GM18867 (cell line): ENCODE results near the gene FOXL2NB.

Source experiments
- ATAC-seq: cut with Tn5 transposase; IDR thresholded peaks from one replicate; pipeline ENCODE4 v1.9.1; 2021; ENCODE audit warnings: mild to moderate bottlenecking, moderate library complexity; ENCODE audit not compliant: unreplicated experiment

The FOXL2NB gene

DNA sequence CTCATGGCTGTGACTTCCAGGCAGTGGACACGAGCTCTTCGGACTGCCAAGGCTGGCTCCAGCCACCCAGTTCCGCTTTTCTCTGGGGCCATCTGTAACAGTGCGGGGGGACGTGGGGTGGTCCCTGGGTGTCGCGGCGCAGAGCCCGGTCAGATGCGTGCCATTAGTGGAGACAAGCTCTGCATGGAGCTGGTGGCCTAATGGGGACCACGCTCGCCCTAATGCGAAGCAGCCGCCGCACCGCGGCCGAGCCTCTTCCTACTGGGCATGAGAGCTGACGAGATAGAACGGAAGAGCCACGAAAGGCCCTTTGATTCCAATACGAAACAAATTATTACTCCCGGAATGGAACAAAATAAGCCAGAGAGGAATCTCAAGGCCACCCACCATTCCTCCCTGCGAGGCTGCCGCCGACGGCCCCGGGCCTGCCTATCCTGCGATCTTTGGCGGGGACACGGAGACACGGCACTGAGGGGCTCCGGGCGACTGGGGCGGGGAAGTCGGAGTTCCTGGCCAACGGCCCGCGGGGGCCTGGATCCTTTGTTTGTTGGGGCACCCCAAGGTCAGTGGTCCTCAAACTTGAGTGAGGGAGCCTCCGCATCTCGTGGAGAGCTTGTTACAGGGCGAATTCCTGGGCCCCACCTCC is 18.2 kb upstream of the FOXL2NB start:
- no peak for ATAC-seq

DNA sequence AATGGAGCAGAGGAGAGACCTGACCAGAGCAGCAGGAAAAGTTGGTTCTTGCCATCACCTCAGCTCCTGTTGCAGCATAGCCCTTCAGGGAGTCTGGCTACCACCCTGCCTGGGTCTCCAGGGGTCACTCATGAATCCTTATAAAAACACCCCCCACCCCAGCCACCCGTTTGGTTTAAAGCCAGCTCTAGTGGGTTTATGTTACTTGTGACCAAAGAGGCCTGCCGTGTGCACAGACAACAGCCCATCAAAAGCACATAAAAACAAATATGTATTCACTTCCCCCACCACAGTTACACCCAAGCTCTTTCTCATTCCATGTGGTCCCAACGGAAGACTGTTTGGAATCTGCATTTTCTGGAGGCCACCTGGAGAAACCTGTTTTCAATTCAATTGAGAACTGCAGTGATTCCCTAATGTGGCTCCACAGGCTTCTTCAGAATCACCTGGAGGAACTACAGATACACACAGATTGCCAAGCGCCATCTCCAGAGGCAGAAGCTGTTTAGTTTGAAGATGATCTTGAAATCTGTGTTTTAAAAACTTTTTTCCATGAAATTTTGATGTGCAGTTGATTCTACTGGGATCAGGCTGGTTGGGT is 13.8 kb upstream of the FOXL2NB start:
- no peak for ATAC-seq

DNA sequence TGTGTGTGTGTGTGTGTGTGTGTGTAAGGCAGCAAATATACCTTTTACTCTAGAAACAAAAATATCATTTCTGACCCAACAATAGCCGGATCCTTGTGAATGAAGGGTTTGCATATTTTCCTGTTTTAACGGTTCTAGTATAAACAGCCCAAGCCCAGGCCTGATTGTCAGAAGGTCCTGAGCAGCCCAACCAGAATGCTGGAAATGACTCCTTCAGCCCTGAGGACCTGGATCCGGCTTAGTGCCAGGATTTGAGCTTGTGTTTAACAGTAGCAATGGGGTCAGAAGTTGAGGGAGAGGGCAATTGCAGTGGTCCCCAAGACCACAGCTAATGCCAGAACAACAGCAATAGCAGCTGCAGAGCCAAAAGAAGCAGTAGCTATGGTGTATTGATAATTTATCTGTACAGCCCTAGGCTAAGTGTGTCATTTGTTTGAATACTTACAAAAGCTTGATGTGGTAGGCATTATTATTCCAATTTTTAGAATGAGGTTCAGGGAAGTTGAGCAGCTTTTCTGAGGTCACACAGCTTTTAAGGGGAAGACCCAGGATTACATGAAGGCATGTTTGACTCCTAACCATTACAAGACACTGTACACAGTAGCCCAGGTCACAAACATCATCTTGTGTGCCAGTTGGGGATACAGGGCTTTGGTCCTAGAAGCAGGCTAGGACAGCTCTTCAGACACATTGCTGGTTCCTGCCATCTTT is 12.9 kb upstream of the FOXL2NB start:
- ATAC-seq, result no peak

DNA sequence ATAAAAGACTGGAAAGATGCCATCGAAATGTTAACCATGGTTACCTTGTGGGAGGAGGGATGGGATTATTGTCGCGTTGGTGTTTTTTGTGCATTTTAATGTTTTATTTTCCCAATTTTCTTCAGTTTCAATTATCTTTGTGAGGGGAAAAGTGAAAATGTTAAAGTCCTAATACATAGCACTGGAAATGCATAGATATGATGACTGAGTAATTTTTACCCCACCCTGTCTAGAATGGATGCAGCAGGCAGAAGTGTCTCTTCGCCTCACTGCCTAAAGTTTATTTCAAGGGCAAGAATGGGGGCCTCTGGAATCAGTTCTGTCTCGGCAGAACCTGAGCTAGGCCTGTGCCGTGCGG is 11.5 kb upstream of the FOXL2NB start:
- no peak for ATAC-seq

DNA sequence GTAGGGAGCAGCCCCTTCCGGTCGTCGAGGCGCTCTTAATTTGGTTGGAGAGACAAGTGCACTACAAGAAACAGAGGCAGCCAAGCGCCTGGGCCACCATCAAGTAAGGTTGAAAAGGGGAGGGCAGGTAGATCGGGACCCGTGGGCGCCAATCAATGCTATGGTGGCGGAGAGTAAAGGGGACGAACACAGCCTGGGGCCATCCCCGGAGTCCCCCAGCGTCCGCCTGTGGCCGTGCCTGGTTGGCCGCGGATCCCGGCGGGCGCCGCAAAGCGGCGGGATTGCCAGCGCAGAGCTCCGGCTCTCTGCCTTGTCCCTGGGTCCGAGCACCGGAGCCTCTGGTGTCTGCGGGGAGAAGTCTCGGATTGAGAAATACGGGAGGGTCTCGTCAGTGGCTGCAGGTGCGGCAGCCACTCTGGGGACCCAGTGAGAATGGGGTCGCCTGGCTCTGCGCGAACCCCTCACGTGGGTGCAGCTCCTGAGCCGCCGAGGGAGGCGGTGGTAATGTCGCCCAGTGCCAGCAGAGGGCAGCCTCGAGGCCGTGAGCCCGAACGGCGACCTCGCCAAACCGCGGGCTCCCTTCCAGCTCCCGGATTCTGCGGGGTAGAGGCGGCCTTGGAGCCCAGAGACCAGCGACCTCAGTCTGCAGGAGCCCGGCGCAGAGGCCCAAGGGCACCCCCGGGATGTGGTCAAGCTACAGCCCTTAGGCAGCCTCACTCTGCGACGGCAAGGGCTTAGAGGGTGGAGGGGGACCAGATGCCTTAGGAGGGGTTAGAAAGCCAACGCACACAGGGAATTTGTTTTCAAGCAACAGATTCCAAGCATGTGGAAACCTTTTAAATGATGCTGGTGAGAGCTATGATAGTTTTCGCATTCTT is 10.9 kb upstream of the FOXL2NB start:
- peak; percentile 82 for ATAC-seq

DNA sequence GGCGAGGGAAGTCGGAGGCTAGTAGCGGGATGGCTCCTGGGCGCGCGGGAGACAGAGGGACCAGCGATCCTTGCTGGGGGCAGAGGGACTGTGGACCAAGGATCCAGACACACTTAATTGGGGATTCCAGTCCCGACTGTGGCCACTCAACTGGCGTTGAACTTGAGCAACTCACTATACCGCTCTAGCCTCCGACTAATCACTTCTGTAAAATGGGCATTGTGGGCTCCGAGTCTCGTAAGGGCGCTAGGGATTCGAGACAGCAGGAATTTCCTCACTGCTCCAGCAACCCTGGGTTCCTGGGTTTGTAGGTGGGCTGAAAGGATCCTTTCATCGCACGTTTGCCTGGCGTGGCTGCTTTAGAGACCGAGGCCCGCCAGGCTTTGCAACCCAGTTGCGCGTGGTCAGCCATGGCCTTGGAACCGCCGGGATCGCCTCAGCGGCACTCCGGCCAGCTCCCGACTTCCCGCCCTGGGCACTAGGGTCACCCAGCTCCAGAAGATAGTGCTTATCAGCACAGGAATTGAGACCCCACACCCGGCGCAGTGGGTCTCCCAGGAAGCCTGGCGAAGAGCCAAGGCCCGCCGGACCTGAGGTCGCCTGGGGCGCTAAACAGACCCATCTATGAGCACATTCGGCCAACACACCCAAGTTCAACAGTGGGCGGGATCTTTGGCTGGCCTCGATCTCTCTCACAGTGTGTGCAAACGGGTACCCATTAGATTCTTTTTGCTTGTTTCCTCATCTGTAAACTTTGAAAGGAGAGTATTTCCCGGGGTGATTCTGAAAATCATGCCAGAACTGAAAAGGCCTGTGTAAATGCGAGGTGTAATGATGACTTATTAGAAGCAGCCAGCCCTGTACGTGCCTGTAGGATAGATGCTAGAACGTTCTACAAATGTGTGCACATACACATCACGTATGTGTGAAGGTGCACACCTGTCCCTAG is 10.0 kb upstream of the FOXL2NB start:
- no peak for ATAC-seq

DNA sequence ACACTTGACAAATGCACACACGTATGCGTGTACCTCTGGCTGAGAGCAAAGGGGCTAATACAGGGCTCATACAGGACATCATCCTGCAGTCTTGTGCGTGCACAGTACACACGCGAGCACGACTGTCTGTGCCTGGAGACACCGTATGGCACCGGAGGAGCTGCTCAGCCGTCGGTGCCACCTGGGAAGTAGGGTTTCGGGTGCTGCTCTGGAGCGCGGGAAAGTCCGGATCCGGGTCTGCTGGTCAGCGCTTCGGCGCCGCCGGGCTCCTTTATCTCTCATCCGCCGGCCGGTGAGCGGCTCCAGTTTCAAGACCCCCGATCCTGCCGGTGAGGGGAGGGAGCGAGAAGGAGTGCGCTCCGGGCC is 9.3 kb upstream of the FOXL2NB start:
- ATAC-seq, result no peak

DNA sequence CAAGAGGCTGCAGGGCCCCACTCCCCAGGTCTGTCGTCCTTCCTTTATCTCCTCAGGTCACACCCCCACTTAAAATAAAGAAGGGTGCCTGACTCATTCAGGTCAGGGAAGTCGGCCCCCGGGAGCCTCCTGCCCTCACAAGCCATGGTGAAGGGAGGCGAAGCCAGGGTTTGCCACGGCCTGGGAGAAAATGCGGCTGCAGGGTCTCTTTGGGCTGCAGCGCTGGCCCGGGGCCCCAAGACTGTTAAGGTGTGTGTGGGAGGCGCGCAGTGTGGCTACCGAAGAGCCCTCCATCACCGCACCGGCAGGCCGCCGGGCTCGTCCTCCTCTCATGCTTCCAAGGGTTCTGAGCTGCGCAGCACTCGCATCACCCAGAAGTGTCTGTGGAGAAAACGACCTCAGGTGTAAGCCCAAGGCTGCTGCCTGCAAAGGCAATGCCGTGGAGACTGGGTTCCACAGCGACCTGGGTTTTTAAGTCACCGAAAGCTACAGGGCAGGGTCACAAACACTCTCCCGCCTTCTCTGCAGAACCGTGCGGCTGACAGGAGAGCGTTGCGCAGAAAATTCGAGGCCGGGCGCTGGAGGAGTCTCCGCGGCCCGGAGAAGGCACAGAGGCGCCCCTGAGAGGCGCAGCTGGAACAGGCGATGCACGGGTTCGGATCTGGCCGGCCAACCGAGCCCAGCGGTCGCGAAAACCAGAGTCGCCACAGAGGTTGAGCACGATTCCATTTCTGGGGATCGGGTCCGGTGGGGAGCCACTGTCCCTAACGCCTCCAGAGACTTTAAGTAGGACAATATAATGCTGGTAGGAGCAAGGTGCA is 8.8 kb upstream of the FOXL2NB start:
- ATAC-seq, result no peak

DNA sequence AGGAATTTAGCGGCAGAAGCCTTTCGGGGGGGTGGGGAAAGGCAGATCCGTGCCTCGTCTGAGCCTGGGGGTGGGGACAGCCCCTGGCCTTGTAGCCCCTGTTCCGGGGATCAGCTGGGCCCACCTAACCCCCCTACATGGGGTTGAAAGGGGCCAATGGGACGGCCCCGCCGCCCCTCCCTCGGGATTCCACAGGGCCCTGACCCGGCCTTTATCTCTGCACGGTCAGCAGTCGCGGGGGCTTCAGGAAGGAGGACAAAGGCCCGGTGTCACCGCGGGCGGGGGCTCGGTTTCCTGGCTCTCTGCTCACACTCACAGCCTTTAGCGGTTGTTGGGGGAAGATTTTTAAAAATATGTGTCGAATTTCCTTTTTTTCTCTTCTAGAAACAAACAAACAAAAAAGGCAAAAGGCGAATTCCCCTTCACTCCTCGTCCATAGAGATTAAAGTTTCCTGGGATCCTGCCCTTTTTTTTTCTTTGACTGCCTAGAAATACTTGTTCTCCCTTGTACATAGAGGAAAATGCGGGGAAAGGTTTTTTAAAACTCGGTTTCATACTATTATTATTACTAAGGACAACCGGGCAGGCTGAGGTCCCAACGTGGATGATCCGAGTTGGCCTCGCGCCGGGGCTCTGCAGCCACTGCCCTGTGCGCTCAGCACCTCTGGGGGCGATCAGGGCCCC is 8.0 kb upstream of the FOXL2NB start:
- ATAC-seq, result no peak

DNA sequence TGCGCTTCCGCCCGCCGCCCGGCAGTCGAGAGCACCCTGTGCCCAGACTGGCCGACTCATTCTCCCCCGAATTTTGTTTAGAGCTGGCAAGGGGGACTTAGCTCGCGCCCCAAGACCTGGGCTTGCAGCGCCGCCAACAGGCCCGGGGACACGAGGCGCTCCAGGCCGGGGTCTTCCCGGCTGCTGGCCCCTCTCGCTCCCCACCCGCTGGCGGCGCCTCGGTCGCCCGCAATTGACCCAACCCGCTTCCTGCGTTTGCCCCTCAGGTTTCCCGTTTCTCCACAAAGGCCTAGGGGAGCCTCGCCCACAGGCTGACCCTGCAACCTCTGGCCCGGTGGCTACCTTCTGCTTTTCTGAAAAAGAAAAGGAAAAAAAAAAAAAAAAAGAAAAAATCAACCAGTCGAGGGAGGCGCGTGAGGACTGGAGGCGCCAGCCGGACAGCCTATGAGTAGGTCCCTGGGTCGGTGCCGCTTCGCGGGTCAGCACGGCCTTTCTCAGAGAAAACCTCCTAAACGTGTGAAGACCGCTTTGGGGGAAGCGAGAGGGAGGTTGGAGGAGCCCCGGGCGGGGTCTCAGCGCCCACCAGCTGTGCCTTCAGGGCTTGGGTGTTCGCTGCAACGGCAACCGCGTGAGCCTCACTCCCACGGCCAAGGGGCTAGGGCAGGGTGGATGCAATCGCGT is 7.3 kb upstream of the FOXL2NB start:
- no peak for ATAC-seq

DNA sequence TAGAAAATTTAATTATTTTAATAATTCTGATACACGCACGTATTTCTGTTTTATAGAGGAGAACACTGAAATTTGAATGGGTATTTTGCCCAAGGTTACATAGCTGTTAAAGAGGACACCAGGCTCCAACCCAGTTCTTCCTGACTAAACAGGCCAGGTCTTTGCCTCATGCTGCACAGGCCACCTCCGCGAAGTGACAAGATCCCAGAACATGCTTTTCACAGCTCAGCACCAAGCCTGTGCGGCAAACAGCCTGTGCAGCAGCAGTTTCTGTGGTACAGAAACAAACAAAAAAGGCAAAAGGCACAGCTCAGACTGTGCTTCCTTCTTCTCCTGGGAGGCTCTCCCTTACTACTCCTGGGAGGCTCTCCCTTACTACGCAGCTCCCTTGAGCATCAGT is 6.6 kb upstream of the FOXL2NB start:
- no peak for ATAC-seq

DNA sequence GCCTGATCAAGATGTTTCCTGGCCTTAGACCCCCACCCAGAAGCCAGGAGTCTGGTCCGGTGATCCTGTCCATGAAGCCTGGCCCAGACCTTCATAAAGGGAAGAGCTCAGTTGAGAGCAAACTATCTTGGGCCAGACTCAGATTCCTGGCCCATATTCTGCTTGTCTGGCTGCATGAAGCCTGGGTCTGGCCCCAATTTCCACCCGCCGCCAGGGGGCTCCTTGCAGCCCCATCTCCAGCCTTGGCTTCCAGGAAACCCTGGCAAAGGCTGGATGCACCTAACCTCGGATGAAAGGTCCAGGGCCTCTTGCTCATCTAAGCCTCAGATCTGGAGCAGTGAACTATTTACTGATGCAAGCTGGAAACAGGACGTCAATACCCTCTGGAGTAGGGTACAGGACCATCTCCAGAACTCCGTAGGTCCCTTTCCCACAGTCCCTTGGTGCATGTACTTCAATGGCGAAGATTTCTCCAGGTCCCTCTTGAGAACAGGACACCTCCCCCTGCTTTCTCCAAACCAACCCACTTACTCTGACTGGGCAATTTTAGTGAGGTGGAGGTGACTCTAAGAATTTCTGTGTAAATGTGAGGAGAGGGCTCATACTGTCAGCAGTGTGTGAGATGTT is 5.6 kb upstream of the FOXL2NB start:
- ATAC-seq, result no peak

DNA sequence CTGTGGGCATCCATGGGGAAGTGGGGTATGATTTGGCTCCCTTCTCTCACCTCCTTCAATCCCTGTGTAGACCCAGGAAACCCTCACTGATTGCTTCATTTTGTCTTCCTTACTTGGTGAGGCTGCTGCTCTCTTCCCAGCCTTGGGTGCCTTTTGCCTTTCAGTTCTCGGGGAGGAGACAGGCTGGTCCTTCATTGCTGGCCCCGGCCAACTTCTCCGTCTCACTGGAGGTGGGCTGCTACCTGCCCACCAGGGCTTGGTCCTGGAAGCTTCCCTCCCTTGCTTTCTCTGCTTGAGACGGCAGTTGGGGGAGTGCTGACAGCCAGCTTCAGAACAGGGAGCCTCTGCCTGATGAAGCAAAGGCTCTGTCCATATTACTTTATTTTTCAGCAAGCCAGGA is 4.7 kb upstream of the FOXL2NB start:
- ATAC-seq, result no peak

DNA sequence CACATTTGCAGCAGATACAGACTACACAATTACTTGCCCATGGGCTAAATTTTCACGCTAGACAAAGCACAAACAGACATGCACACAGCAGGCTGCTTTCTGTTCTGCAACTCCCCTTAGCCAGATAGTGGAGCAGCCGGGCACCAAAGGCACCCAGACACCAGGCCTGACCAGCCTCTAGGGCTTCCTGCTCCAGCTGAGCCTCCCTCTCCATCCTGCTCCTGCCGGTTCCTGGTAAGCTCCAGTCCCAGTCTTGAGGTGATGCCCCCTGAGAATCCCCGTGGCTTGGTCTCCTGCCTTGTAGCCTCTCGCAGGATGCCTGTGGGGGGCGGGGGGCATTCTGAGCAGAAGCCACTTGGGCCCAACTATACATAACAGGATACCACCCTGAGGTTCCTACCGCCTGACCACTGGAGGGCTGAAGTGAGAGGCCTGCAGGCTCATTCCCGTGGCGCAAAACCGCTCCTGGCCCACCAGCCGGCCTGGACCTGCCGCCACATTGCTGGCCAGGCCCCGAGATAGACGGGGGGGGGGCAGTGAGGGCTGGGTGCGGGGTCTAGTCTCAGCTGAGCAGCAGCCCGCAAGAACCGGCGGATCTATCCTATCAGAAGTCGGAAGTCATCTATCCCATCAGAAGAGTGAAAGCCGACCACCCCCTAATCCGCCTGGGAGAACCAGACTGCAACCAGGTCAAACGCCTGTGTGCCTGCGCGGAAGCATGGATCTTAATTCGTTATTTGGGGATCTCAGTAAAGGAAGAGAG is 4.0 kb upstream of the FOXL2NB start:
- no peak for ATAC-seq

DNA sequence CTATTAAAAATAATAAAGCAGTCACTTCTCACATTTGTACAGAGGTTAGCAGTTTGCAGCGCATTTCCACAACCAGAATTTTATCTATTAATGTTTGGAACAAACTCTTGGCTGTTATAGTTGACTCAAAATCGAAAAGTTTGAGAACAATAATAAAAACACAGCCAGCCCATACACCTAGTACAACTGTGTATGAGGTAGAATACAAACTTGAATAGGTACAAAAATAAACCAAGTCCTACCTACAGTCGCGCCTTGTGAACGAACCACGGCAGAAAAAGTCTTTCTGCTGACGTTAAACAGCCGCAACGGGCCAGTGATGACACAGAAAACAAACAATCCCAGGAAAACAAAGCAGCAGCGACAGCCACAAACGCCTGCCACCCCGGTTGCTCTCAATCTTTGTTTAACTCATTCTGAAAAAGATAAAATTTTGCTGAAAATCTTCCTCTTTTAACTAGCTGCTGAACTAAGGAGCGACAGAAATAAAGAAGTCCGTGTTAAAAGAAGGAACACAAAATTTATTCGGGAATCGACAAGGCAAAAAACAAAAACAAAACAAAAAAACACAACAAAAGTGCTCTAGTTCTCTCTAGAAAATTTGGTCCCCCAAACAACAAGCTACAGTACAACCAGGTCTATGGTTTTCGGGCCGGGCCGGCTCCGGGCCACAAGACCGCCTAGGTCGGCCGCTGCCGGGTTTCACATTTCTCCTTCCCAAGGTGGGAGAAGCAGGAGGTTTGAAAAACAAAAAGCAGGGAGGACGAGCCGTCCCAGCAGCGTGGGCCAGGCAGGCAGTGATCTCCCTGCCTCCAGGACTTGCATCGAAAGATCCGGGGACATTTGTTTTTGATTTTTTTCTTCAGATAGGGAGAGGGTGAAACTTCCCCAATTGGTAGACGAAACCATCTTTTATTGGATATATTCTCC is 3.0 kb upstream of the FOXL2NB start:
- no peak for ATAC-seq

DNA sequence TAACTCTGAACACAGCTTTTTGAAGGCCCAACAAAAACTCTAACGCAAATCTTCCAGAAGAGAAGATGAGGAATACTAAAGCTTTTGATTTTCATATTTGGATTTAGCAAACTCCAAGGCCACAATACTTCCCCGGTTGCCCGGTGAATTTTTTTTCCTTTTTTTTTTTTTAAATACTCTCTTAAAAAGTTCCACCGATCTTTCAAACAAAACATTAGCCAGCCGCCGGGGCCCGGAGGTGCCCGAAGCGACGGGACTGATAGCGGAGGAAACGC is 2.4 kb upstream of the FOXL2NB start:
- ATAC-seq, result no peak
